Neuronal stem cell (in vitro differentiated cells): Measurements from ENCODE around the gene SLC25A26.

Experiments
- DNase-seq: peaks from one replicate; pipeline ENCODE4 v3.0.0-alpha.2; 2013; ENCODE audit warnings: low spot score
- H2AFZ ChIP-seq: one replicate; pipeline ENCODE4 v1.6.1; 2013; ENCODE audit warnings: mild to moderate bottlenecking, low read length, inconsistent platforms
- H2AK5ac ChIP-seq: 2 replicates; pipeline ENCODE4 v1.6.1; 2013; ENCODE audit warnings: low read depth, mild to moderate bottlenecking, inconsistent platforms, low read length, moderate library complexity, mixed read lengths
- H2BK120ac ChIP-seq: 2 replicates; pipeline ENCODE4 v1.6.1; 2013; ENCODE audit warnings: low read depth, mild to moderate bottlenecking, inconsistent platforms, low read length, moderate library complexity, mixed read lengths
- H2BK12ac ChIP-seq: one replicate; pipeline ENCODE4 v1.6.1; 2013; ENCODE audit warnings: low read length, inconsistent platforms
- H2BK15ac ChIP-seq: 2 replicates; pipeline ENCODE4 v1.6.1; 2013; ENCODE audit warnings: mild to moderate bottlenecking, low read length, inconsistent platforms, mixed read lengths
- H2BK5ac ChIP-seq: one replicate; pipeline ENCODE4 v1.6.1; 2013; ENCODE audit warnings: inconsistent platforms, mild to moderate bottlenecking, low read length, moderate library complexity
- H3K14ac ChIP-seq: one replicate; pipeline ENCODE4 v1.6.1; 2013; ENCODE audit warnings: low read length, inconsistent platforms
- H3K18ac ChIP-seq: 2 replicates; pipeline ENCODE4 v1.6.1; 2013; ENCODE audit warnings: low read length, inconsistent platforms
- H3K23ac ChIP-seq: 2 replicates; pipeline ENCODE4 v1.6.1; 2013; ENCODE audit warnings: low read depth, mild to moderate bottlenecking, mixed read lengths, low read length, inconsistent platforms; ENCODE audit not compliant: poor library complexity
- H3K27ac ChIP-seq: replicated peaks from 3 replicates; pipeline ENCODE4 v1.5.1; 2013; ENCODE audit warnings: low read length, inconsistent platforms
- H3K27me3 ChIP-seq, 3 experiments: 2 replicates each; pipeline ENCODE4 v1.6.1; 2013; ENCODE audit warnings: low read length in 3 of 3, mild to moderate bottlenecking in 2 of 3, inconsistent platforms in 1 of 3, low read depth in 1 of 3, mixed read lengths in 1 of 3, moderate library complexity in 1 of 3; ENCODE audit not compliant: control insufficient read depth in 3 of 3, insufficient read depth in 3 of 3
- H3K36me3 ChIP-seq, 2 donors: replicated peaks in 1 of 2; 2 replicates each; pipeline ENCODE4 v1.6.1; 2013; ENCODE audit warnings: low read length in 2 of 2; ENCODE audit not compliant: control insufficient read depth in 2 of 2, insufficient read depth in 2 of 2
- H3K4ac ChIP-seq: 2 replicates; pipeline ENCODE4 v1.6.1; 2013; ENCODE audit warnings: inconsistent platforms, mild to moderate bottlenecking, low read length, moderate library complexity
- H3K4me1 ChIP-seq, 2 donors: 1 replicate in 1 of 2; 2 replicates in 1 of 2; pipeline ENCODE4 v1.6.1; 2013; ENCODE audit warnings: low read length in 2 of 2, low read depth in 1 of 2; ENCODE audit not compliant: control insufficient read depth in 2 of 2, insufficient read depth in 1 of 2
- H3K4me2 ChIP-seq: one replicate; pipeline ENCODE4 v1.6.1; 2013; ENCODE audit warnings: mild to moderate bottlenecking, low read length, inconsistent platforms; ENCODE audit not compliant: insufficient read depth, poor library complexity, severe bottlenecking
- H3K4me3 ChIP-seq, 2 donors: 2 replicates each; pipeline ENCODE4 v1.5.1; 2013; ENCODE audit warnings: low read length in 2 of 2, mild to moderate bottlenecking in 2 of 2, inconsistent platforms in 1 of 2, moderate library complexity in 1 of 2
- H3K79me1 ChIP-seq: one replicate; pipeline ENCODE4 v1.6.1; 2013; ENCODE audit warnings: low read depth, mild to moderate bottlenecking, inconsistent platforms, low read length, moderate library complexity
- H3K9ac ChIP-seq: one replicate; pipeline ENCODE4 v1.6.1; 2013; ENCODE audit warnings: mild to moderate bottlenecking, low read depth, low read length, inconsistent platforms; ENCODE audit not compliant: poor library complexity
- H3K9me3 ChIP-seq, 2 donors: replicated peaks in 1 of 2; 2 replicates each; pipeline versions ENCODE3 to v1.6.1; 2013; ENCODE audit warnings: low read length in 2 of 2, mild to moderate bottlenecking in 2 of 2, inconsistent platforms in 1 of 2, low read depth in 1 of 2, mixed read lengths in 1 of 2, moderate library complexity in 1 of 2; ENCODE audit not compliant: control insufficient read depth in 2 of 2, insufficient read depth in 1 of 2
- H4K8ac ChIP-seq: one replicate; pipeline ENCODE4 v1.6.1; 2013; ENCODE audit warnings: low read depth, mild to moderate bottlenecking, inconsistent platforms, low read length, moderate library complexity
- H4K91ac ChIP-seq: one replicate; pipeline ENCODE4 v1.6.1; 2013; ENCODE audit warnings: low read length, low read depth, mild to moderate bottlenecking, inconsistent platforms; ENCODE audit not compliant: poor library complexity
- whole genome bisulfite sequencing, 2 donors: extraction: QIAGEN DNeasy Blood & Tissue Kit; methylation state at CpG; one replicate each; pipeline ENCODE4 v1.1.7; 2013; ENCODE audit warnings: missing lambda C conversion rate in 2 of 2, mixed read lengths in 1 of 2; ENCODE audit not compliant: insufficient read length in 2 of 2, insufficient replicate concordance in 1 of 2; ENCODE audit errors: extremely low coverage in 2 of 2; 5-methylcytosine and 5-hydroxymethylcytosine counted together

SLC25A26 gene

DNA sequence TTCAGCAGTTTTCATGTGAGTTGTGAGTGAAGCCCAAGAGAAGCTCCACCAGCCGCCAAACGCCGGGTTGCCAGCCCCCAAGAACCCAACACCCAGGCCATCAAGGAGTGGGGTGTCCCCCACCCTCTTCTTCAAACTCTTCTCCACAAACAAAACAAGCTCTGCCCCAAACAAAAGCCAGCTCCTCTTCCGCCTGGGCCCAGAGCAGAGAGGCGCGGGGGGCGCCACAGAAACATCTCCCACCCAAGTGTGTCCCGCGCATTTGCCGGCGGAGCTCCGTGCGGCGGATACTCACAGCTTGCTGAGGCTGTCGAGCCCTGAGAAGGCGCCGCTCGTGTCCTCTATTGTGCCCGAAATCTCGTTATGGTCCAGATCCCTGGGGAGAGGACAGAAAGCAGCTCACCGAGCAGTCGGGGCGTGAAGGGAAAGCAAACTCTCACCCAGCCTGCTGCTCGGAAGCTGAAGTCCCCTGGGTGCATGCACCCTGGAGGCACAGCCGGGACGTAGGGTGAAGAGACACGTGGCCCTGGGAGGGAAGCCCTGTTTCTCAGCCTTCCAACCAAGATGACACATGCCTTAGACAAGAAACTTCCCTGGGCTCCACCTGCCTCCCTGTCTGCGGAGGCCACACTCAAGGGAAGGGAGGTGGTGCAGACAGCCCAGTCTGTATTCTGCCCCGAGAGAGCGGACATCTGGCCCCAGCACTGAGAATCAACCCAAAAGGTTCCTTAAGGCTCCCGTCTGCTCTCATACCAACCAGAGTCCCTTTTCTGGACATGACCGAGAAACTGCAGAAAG lies 184.3 kb downstream of the SLC25A26 start:
- H3K27me3 ChIP-seq, result no peaks in the 10 kb centered on the region
- H2BK5ac ChIP-seq, result no peak overlapping the region
- no peak for DNase-seq
- no peak overlapping the region for H3K4ac ChIP-seq
- H4K91ac ChIP-seq, result no peak overlapping the region
- H3K9ac ChIP-seq, result no peak overlapping the region
- peaks cover 32 to 36% of the 10 kb centered on the region in 2 donors for H3K4me1 ChIP-seq
- H3K4me2 ChIP-seq, result no peak overlapping the region
- no CpG with 5 or more reads among the region's 32 CpGs for WGBS, 2 donors
- H3K14ac ChIP-seq, result no peak overlapping the region
- no peak overlapping the region for H3K4me3 ChIP-seq
- peaks cover 20% of the 10 kb centered on the region for H3K79me1 ChIP-seq
- H3K36me3 ChIP-seq, result peaks cover 76 to 90% of the 10 kb centered on the region in 2 donors
- no peak overlapping the region for H3K23ac ChIP-seq
- no peak overlapping the region for H3K27ac ChIP-seq
- H3K18ac ChIP-seq, result peak overlapping the region; percentile 16
- no peak overlapping the region for H2BK120ac ChIP-seq
- H2AFZ ChIP-seq, result no peak overlapping the region
- H4K8ac ChIP-seq, result no peak overlapping the region
- H3K9me3 ChIP-seq, result no peaks in the 10 kb centered on the region
- H2BK15ac ChIP-seq, result no peak overlapping the region
- H2BK12ac ChIP-seq, result no peak overlapping the region
- H2AK5ac ChIP-seq, result no peak overlapping the region

- Histone ChIP-seq H3K23ac (no peak overlapping the region), H3K4ac (no peak overlapping the region), H2BK12ac (no peak overlapping the region), H3K9ac (peak overlapping the region; percentile 35), H3K36me3 (peaks cover 79 to 92% of the 10 kb centered on the region in 2 donors), H3K27me3 (no peaks in the 10 kb centered on the region), H3K79me1 (peaks cover 22% of the 10 kb centered on the region), H3K4me2 (no peak overlapping the region), H2BK15ac (no peak overlapping the region), H4K8ac (no peak overlapping the region), H3K4me1 (peaks cover 26 to 37% of the 10 kb centered on the region in 2 donors), H3K18ac (no peak overlapping the region), H2BK5ac (no peak overlapping the region), H2AFZ (no peak overlapping the region), H3K9me3 (no peaks in the 10 kb centered on the region), H2BK120ac (no peak overlapping the region), H4K91ac (no peak overlapping the region), H3K27ac (no peak overlapping the region), H2AK5ac (no peak overlapping the region), H3K14ac (no peak overlapping the region), H3K4me3 (no peak overlapping the region)
- DNase-seq, result no peak
- WGBS, 2 donors, result no CpG with 5 or more reads among the region's 11 CpGs
Observed at GRCh38 chr3:66405701-66406091, 184.9 kb downstream of the SLC25A26 start.

GRCh38 chr3:66406163-66406562 lies 185.4 kb downstream of the SLC25A26 start:
- no peak overlapping the region for H2BK12ac ChIP-seq
- no peak overlapping the region for H4K8ac ChIP-seq
- no peak overlapping the region for H2BK120ac ChIP-seq
- H3K4me2 ChIP-seq, result no peak overlapping the region
- WGBS, 2 donors, result no CpG with 5 or more reads among the region's 5 CpGs
- peaks cover 83 to 96% of the 10 kb centered on the region in 2 donors for H3K36me3 ChIP-seq
- no peak overlapping the region for H3K4ac ChIP-seq
- no peak overlapping the region for H3K27ac ChIP-seq
- no peak overlapping the region for H4K91ac ChIP-seq
- no peaks in the 10 kb centered on the region for H3K9me3 ChIP-seq
- H2BK15ac ChIP-seq, result no peak overlapping the region
- no peak overlapping the region for H3K14ac ChIP-seq
- no peak overlapping the region for H2AFZ ChIP-seq
- peaks cover 24 to 35% of the 10 kb centered on the region in 2 donors for H3K4me1 ChIP-seq
- H2AK5ac ChIP-seq, result no peak overlapping the region
- no peaks in the 10 kb centered on the region for H3K27me3 ChIP-seq
- H3K4me3 ChIP-seq, result no peak overlapping the region
- DNase-seq, result no peak
- H3K23ac ChIP-seq, result no peak overlapping the region
- peaks cover 22% of the 10 kb centered on the region for H3K79me1 ChIP-seq
- no peak overlapping the region for H2BK5ac ChIP-seq
- H3K9ac ChIP-seq, result no peak overlapping the region
- H3K18ac ChIP-seq, result no peak overlapping the region

GRCh38 chr3:66406831-66407610 lies 186.2 kb downstream of the SLC25A26 start:
- H3K9me3 ChIP-seq, result no peaks in the 10 kb centered on the region
- H2BK12ac ChIP-seq, result no peak overlapping the region
- H3K27me3 ChIP-seq, result no peaks in the 10 kb centered on the region
- no peak overlapping the region for H4K91ac ChIP-seq
- peaks cover 15 to 28% of the 10 kb centered on the region in 2 donors for H3K4me1 ChIP-seq
- H4K8ac ChIP-seq, result no peak overlapping the region
- no peak overlapping the region for H3K27ac ChIP-seq
- no peak overlapping the region for H2AK5ac ChIP-seq
- H2BK5ac ChIP-seq, result no peak overlapping the region
- H3K4ac ChIP-seq, result no peak overlapping the region
- no peak overlapping the region for H2BK15ac ChIP-seq
- no peak overlapping the region for H3K18ac ChIP-seq
- H3K9ac ChIP-seq, result no peak overlapping the region
- no peak overlapping the region for H3K4me3 ChIP-seq
- no peak overlapping the region for H2BK120ac ChIP-seq
- peaks cover 85 to 99% of the 10 kb centered on the region in 2 donors for H3K36me3 ChIP-seq
- peaks cover 20% of the 10 kb centered on the region for H3K79me1 ChIP-seq
- no peak overlapping the region for H3K14ac ChIP-seq
- H2AFZ ChIP-seq, result no peak overlapping the region
- no peak overlapping the region for H3K4me2 ChIP-seq
- WGBS, 2 donors, result no CpG with 5 or more reads among the region's 17 CpGs
- no peak overlapping the region for H3K23ac ChIP-seq
- DNase-seq, result no peak
